AG20443 (cell line): Measurements from ENCODE around the gene ARHGAP6.

Source experiments
- DNase-seq: peaks from one replicate; pipeline ENCODE4 v3.0.0; 2012; ENCODE audit warnings: low spot score, mixed read lengths

ARHGAP6 gene

DNA sequence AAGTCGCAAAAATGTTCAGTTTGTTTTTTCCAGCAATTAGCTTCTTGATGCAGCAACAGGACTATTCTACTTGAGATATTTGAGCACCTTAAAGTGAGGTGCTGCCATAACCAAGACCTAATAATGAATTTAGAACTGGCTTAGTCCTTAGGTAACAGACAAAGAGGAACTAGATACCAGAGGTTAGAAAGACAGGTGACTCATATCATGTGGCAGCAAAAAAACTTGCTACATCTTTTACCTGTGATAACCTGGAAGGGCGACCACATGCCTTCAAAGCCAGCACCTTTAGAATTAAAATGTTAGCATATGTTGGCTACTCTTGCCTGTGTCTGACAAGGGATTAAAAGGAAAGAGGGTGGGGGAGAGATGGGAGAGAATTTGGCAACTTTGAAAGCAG is 90.4 kb downstream of the ARHGAP6 start:
- no peak for DNase-seq

- DNase-seq: no peak
Observed at GRCh38 chrX:11567528-11568220, 98.0 kb downstream of the ARHGAP6 start.

DNA sequence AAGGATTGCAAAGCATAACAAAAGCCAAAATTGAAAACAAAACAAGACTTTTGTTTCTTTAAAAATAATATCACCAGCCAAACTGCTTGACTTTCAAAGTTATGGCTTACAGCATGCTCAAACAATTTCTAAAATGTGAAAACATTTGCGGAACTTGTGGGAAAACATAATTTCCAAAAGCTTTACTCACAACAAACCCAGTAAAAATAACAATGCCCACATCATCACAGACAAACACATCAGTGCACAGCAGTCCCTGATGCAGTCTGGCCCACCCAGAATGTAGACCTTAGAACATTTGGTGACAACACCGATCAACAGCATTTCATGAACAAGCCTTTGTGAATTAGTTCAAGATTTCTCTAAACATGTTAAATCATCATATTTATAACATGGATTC is 98.9 kb downstream of the ARHGAP6 start:
- DNase-seq: peak; percentile 40

- DNase-seq: no peak
Observed at GRCh38 chrX:11566173-11566572, 99.5 kb downstream of the ARHGAP6 start.

DNA sequence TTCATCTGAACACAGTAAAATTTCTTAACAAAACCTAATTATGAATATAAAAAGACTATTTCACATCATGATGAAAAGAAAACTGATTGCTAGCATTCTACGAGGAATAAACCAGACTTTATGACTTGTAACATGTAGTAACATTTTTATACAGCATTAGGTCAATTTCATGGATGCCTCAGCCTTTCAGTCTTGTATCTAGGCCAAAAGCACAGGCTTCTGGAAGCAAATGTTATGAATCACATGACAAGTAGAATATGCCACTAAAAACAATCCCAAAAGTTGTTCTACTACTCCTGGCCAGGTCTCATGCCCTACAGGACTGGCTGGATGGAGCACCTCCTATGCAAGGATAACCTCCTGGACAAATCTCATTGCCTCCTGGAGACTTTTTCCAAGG is 101.2 kb downstream of the ARHGAP6 start:
- peak; percentile 6 for DNase-seq

DNA sequence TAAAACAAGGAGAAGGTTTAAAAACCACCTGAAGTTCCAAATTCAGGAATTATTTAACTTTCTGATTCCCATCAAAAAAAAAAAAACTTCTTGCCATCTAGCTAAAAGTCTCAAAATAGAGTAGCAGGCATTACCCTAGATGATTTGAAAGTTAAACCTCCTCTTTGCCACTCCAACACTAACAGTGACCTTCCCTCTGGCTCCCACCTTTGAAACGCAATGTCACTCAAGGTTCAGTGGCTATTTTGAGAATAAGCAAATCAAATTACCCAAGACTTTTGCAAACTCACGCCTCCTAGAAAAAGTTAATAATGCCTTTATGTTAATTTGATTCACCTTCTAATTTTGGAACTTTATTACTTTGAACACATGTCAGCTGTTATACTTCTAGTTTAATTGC is 103.2 kb downstream of the ARHGAP6 start:
- no peak for DNase-seq

DNA sequence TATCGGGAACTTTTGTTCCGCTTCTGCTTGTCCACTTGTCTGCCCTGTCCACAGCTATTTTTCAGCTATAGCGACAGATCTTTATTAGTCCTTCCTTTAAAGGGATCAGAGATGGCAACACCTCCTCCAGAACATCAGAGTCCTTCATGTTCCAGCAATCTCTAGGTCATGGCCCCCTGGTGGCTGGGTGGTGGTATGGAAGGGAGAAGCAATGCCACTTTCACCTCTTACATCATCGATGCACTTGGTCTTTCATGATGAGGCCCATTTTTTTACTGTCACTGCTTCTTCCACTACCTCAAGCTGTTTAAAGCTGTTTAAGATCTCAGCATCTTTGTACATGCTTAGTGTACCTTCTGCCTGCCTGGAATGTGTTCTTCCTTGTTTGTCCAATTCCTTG is 106.7 kb downstream of the ARHGAP6 start:
- DNase-seq: peak; percentile 6

DNA sequence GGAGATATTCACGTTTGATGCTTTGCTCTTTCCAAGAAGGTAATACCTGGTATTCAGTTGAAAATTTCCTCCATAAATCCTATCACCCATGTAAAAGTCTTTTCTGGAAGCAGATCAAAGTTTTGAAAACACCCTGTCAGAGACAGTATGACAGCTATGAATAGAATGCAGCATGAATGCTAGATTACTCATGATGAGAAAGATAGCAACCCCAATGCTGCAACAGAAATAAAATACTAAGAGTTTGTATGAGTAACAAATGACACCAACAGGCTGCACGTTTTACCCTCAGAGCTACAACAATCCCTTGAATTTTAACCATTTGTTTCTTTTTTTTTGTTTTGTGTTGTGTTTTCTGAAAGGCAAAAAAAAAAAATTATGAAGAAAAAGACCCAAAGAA is 108.6 kb downstream of the ARHGAP6 start:
- DNase-seq: peak; percentile 59

DNA sequence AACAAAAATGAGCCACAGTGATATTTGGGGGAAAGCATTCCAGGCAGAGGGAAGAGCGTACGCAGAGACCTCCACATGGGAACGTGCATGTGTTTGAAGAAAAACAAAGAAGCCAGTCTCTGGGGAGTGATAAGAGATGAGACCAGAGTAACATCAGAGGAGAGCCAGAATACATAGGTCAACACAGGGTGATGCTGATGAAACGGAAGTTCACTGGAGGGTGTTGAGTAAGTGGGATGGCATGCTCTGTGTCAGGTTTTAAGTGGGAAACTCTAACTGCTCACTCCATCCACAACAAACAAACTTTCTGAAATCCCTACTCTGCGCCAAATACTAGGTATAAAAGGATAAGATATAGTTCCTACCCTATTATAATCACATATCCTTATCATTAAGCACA is 110.0 kb downstream of the ARHGAP6 start:
- peak; percentile 15 for DNase-seq

DNA sequence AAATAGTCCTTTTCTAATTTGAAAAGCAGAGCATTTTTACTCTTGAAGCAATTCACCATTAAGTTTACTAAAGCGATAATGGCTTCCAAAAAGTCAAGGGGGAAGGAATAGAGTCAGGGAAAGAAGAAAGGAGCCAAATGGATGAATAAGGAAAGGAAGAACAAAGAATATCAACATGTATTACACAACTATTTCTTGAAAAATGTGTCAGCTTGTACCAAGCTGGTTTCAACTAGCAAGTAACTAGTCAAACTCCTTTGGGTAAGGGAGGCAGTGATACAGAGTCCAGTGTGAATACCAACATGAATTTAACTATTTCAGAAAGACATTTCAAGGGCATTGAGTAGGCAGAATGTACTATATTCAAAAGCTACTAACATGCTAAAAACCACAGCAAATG is 112.1 kb downstream of the ARHGAP6 start:
- DNase-seq: no peak

- no peak for DNase-seq
Observed at GRCh38 chrX:11551151-11551550, 114.6 kb downstream of the ARHGAP6 start.

- no peak for DNase-seq
Observed at GRCh38 chrX:11546917-11547316, 118.8 kb downstream of the ARHGAP6 start.

DNA sequence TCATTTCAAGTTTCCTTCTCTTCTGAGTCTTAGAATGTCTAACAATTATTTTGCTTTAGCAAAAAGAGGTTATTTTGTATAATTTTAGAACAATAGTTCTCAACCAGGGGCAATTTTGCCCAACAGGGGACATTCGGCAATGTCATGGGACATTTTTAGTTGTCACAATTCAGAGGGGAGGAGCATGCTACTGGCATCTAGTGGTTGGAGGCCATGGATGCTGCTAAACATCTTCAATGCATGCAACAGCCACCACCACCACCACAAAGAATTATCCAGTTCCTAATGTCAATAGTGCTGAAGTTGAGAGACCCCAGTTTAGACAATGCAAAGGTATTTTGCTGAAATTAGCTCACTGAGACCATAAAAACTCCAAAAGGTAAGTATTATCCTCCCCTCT is 122.5 kb downstream of the ARHGAP6 start:
- DNase-seq: no peak

- no peak for DNase-seq
Observed at GRCh38 chrX:11541510-11541909, 124.2 kb downstream of the ARHGAP6 start.

DNA sequence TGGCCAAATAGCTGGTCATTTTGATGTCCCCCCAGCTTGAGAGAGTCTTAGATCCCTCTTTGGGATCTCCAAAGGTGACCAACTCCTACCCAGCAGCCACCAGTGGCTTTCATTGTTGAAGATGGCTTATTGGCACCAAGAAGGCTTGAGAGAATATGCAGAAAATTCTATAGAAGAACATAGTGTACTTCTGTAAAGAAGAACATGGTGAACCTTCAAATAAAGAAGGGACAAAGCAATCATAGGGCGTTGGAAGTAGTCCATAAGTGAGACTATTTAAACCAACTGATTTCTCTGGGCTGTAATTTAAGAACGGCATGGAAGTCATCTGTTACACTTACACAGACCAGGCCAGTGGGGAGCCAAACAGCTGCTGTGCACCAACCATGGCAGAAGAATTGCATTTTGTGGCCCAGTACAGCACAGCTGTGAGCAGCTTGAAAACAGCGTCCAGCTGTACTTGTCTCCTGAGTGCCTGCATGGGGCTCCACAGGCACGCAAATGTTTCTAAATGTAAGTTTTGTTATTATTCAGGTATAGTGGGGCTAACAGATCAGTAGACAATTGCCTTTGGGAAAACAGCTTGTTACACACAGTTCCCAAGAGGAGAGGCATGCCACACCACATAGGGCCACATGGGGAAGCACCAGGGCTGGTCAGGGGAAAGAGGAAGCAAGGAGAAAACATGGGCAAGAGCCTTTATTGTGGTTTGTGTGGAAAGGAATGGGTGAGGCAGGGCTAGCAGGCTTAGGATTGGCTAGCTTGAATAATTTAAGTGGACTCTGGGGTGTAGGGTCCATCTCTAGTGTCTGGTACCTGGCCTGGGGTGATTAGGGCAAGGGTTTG is 125.0 kb downstream of the ARHGAP6 start:
- no peak for DNase-seq

DNA sequence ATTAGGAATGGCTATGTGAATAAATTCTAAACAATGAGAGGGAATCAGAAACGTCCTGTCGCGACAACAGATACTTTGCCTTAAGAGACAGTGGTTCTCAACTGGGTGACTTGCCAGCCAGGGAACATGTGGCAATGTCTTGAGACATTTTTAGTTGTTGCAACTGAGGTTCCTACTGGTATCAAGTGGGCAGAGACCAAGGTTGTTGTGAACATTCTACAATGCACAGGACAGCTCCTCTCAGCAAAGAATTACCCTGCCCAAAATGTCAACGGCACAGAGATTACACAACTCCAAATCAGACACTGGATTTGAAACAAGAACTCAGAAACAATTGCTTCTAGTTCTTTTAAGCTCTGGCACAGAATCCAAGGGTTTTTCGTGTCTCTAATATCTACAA is 128.6 kb downstream of the ARHGAP6 start:
- DNase-seq: no peak

GRCh38 chrX:11535156-11535919 is 130.4 kb downstream of the ARHGAP6 start:
- no peak for DNase-seq

GRCh38 chrX:11533199-11533651 is 132.5 kb downstream of the ARHGAP6 start:
- peak; percentile 41 for DNase-seq

DNA sequence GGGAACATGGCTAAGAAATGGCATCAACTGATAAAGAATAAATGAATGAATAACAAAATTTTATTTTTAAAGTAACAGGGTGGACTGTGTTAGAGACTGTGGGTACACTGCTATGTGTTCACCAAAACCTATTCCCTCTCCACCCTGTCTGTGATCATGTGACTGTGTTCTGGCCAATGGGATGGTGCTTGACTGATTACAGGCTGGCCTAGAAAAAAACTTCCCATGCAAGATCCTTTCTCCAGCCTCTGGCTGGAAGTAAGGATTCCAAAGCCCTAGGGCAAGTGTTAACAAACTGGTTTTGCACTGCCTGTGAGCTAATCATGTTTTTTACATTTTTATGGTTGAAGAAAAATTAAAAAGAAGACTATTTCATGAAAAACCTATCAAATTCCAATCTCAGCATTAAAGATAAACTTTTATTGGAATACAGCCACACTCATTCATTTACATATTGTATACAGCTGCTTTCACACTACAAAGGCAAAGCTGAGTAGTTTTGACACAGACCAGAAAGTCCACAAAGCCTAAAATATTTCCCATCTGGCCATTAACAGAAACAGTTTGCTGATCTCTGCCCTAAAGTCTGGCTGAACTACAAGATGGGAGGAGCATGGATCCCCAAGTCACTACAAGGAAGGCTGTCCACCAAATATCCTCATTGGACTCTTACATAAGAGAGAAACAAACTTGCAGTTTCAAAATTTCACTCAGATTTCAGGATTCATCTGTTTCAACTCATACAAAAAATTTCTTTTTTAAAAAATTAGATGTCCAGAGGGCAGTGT is 133.2 kb downstream of the ARHGAP6 start:
- no peak for DNase-seq

GRCh38 chrX:11531226-11531625 is 134.5 kb downstream of the ARHGAP6 start:
- DNase-seq: peak; percentile 6

DNA sequence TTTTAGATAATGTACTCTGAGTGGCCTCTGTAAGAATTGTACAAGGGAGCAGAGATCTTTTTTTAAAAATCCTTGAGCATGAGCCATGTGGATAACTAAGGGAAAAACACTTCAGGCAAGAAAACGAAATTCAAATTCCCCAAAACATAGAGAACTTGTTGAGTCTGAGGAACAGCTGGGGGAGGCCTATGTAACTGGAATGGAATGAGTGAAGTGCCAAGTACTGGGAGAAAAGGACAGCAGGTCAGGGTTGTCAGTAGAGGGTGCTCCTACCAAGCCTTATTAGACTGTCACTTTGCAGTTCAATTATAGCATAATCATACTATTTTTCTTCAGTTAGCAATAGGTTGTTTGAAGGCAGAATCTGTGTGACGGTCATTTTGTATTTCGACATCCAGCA is 135.1 kb downstream of the ARHGAP6 start:
- no peak for DNase-seq

- DNase-seq: no peak
Observed at GRCh38 chrX:11528623-11529022, 137.1 kb downstream of the ARHGAP6 start.
